GM12891 (cell line): Measurements from ENCODE around the gene DDX46.
"Not testable (repeated sequence)": the region's sequence is repeated elsewhere in the genome, so short reads cannot be mapped to it uniquely, and the experiment has no call there.

Experiments used
- DNase-seq: peaks from one replicate; pipeline ENCODE4 v3.0.0; 2011; ENCODE audit warnings: low spot score; ENCODE audit not compliant: insufficient read length
- FAIRE-seq: peaks from 2 replicates; lab custom pipeline; 2011; peaks lifted over from hg19 to GRCh38; lab: Jason Lieb, UNC
- PAX5 ChIP-seq: IDR thresholded peaks from 2 replicates; pipeline ENCODE4 v1.6.1; 2011; ENCODE audit warnings: low read length, moderate library complexity, mild to moderate bottlenecking; ENCODE audit not compliant: insufficient read depth, severe bottlenecking
- POLR2A ChIP-seq: IDR thresholded peaks from 2 replicates; pipeline ENCODE4 v1.6.1; 2011; ENCODE audit warnings: low read depth, low read length, control low read depth
- POLR2AphosphoS5 ChIP-seq: IDR thresholded peaks from 2 replicates; pipeline ENCODE4 v1.6.1; 2011; ENCODE audit warnings: low read depth, low read length, control low read depth
- POU2F2 ChIP-seq: IDR thresholded peaks from 2 replicates; pipeline ENCODE4 v1.6.1; 2011; ENCODE audit warnings: low read depth, mild to moderate bottlenecking, control low read depth, low read length, moderate library complexity
- SPI1 ChIP-seq: IDR thresholded peaks from 2 replicates; pipeline ENCODE4 v1.6.1; 2011; ENCODE audit warnings: low read depth, low read length, control low read depth
- TAF1 ChIP-seq: IDR thresholded peaks from 2 replicates; pipeline ENCODE4 v1.6.1; 2011; ENCODE audit warnings: low read depth, low read length, control low read depth

Gene DDX46

GRCh38 chr5:134837530-134838181, 79.1 kb downstream of the DDX46 start:
- no peak for FAIRE-seq
- no peak for DNase-seq
- no peak for TF ChIP-seq TAF1
- no peak for TF ChIP-seq POLR2A
- TF ChIP-seq POU2F2 = no peak
- no peak for TF ChIP-seq PAX5
- no peak for TF ChIP-seq SPI1
- TF ChIP-seq POLR2AphosphoS5 = no peak

GRCh38 chr5:134838361-134838760, 79.8 kb downstream of the DDX46 start:
- not testable (repeated sequence) for DNase-seq, FAIRE-seq

DNA sequence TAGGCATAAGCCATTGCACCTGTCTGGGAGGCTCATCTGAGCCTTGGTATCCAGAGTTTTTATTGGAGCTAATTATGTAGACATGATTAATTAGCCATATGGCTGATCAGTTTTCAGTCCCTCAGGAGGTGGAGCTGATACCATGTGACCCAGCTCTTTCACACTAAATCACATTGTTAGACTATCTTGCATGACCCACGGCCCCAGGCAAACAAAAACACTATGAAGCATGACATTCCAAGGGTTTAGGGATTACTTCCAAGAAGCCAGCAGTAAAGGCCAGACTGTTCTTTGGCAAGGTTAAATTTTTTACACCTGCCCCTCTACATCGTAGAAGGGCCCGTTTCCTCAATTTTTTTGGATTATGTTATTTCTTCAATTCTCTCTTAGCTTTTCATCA, 82.2 kb downstream of the DDX46 start:
- DNase-seq = no peak
- FAIRE-seq = no peak
- no peak for TF ChIP-seq PAX5

GRCh38 chr5:134844252-134844651, 85.7 kb downstream of the DDX46 start:
- FAIRE-seq (no peak), DNase-seq (no peak)
- TF ChIP-seq POLR2AphosphoS5 = no peak
- no peak for TF ChIP-seq POU2F2
- no peak for TF ChIP-seq TAF1
- TF ChIP-seq PAX5 = no peak
- no peak for TF ChIP-seq SPI1
- TF ChIP-seq POLR2A = no peak

DNA sequence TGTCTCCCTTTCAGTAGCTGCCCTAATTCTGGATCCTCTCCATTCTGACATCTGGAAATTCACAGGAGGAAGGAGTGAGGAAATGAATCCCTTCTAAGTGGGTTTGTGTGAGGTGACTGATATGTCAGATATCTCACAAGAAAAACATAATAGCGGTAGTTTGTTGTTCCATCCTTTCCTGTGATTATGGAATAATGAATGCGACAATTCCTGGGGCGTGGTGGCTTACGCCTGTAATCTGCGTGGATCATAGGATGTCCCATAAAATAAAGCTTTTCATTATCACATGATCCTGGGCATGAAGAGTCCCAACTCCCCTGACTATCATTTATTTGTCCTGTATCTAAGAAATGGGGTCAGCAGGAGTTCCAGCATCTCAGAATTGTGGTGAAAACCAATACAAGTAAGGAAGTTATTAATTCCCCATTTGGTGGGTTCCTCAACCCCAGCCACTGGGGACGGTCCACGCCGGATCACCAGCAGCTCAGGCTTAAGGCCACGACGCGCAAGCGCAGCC, 86.8 kb downstream of the DDX46 start:
- TF ChIP-seq POU2F2 (no peak), POLR2AphosphoS5 (no peak), TAF1 (no peak), PAX5 (no peak), POLR2A (no peak), SPI1 (no peak)
- no peak for FAIRE-seq
- DNase-seq = no peak

DNA sequence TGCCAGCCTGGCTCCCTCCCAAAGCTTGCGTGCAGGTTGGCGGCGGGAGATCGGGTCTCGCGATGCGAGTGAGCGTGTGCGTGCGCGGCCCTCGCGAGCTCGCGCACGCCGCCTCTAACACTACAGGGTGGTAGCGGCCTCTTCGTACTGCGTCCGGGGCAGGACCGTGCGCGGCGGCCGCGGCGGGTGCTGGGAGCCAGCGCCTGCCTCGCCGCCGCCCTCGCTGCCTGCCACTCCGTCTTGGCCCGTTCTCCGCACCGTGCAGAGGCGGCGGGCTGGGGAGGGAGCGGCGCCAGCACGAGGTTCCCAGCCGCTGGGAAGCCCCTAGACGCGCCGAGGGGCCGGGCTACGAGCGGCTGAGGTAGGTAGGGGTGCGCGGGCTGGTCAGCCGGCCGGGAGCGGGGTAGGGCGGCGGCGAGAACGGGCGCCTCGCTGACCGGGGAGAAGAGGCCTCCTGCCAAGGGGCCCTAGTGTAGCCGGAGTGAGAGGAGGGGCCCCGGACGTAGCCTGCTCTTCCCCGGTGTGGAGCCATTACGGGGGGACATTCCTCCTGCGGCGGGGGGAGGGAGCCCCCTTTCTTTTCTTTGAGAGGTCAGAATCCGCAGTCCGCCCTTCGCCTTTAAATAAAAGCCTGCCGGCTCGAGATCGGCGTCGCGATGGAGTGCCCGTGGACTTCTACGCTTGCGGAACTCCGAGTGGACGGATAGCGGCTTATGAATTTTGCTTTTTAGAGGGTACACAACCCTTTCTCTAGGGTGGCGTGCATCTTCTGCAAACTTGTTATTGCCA, 87.5 kb downstream of the DDX46 start, which contains the start of gene C5orf24:
Gene C5orf24 (plus strand): TSS at position 117 of the 789 bp plus-strand sequence. CDS start 8,933 bp downstream, outside the sequence.
- FAIRE-seq (peak; percentile 100), DNase-seq (peak; percentile 82)
- peak; percentile 21 for TF ChIP-seq PAX5
- peak; percentile 80 for TF ChIP-seq POU2F2
- no peak for TF ChIP-seq SPI1
- peak; percentile 88 for TF ChIP-seq POLR2AphosphoS5
- TF ChIP-seq POLR2A = peak; percentile 91
- peak; percentile 72 for TF ChIP-seq TAF1

- FAIRE-seq (no peak), DNase-seq (no peak)
- TF ChIP-seq PAX5 = no peak
- no peak for TF ChIP-seq TAF1
- TF ChIP-seq POLR2A = no peak
- TF ChIP-seq SPI1 = no peak
- no peak for TF ChIP-seq POLR2AphosphoS5
Observed at GRCh38 chr5:134846641-134846960, 88.0 kb downstream of the DDX46 start.

- not testable (repeated sequence) for DNase-seq, FAIRE-seq
Observed at GRCh38 chr5:134849434-134849933, 90.9 kb downstream of the DDX46 start.

GRCh38 chr5:134851307-134851923, 92.8 kb downstream of the DDX46 start:
- DNase-seq (no peak), FAIRE-seq (peak; percentile 85)
- TF ChIP-seq POLR2A (no peak), TAF1 (no peak), POU2F2 (no peak), PAX5 (no peak), POLR2AphosphoS5 (no peak), SPI1 (no peak)

GRCh38 chr5:134856465-134856864, 97.9 kb downstream of the DDX46 start:
- not testable (repeated sequence) for FAIRE-seq, DNase-seq
